K562 (cell line): ENCODE results near the gene ITGA3.

Source experiments
- NR2F6 ChIP-seq: fragments of 450-650 bp; formaldehyde crosslinking; IDR thresholded peaks from 2 replicates; pipeline ENCODE4 v1.4.0; 2020; ENCODE audit warnings: mild to moderate bottlenecking
- POLR2AphosphoS2 ChIP-seq: IDR thresholded peaks from 2 replicates; pipeline ENCODE4 v1.6.1; 2012; ENCODE audit warnings: low read length, improper control_type of control experiment
- RFX5 ChIP-seq: IDR thresholded peaks from 2 replicates; pipeline ENCODE4 v1.6.1; 2011; ENCODE audit warnings: low read depth, mild to moderate bottlenecking, improper control_type of control experiment, low read length
- ZNF609 ChIP-seq: sonication (generic); formaldehyde crosslinking; IDR thresholded peaks from 2 replicates; pipeline ENCODE4 v1.8.1; 2023; ENCODE audit warnings: missing genetic modification reagents, mild to moderate bottlenecking, borderline replicate concordance

- TF ChIP-seq POLR2AphosphoS2 (no peak), RFX5 (no peak), NR2F6 (CRISPR knock-in tag) (no peak), ZNF609 (no peak)
Measured at GRCh38 chr17:50102164-50102991, 46.5 kb downstream of the ITGA3 start.
